Skin epidermis (tissue), 12 donors: ENCODE measurements around the gene CCDC136.

ENCODE experiments used
- H3K27ac ChIP-seq, 21 experiments: fragments of 200-600 bp; sonication (generic) in 11 of 21; one replicate each; pipeline ENCODE4 v1.5.0; 2020; ENCODE audit warnings: mild to moderate bottlenecking in 3 of 21, inconsistent platforms in 2 of 21, moderate library complexity in 2 of 21
- H3K4me3 ChIP-seq, 7 experiments: fragments of 200-600 bp; sonication (generic) in 2 of 7; one replicate each; pipeline ENCODE4 v1.5.0; 2020; ENCODE audit warnings: inconsistent platforms in 2 of 7, mild to moderate bottlenecking in 2 of 7, moderate library complexity in 1 of 7

The CCDC136 gene

DNA sequence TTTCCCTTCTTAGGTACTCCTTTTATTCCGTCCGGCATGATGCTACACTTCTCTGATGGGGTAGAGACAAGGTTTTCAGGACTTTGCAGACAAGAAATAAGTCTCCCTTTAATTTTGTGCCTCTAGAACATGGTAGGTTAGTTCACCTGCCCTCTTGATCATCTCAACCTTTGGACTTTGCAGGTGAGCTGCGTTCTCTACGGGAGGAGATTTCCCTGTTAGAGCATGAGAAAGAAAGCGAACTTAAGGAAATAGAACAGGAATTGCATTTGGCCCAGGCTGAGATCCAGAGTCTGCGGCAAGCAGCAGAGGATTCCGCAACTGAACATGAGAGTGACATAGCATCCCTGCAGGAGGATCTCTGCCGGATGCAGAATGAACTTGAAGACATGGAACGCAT is 9.2 kb downstream of the CCDC136 start:
- H3K27ac ChIP-seq, result no peak overlapping the region
- H3K4me3 ChIP-seq, result no peak overlapping the region

DNA sequence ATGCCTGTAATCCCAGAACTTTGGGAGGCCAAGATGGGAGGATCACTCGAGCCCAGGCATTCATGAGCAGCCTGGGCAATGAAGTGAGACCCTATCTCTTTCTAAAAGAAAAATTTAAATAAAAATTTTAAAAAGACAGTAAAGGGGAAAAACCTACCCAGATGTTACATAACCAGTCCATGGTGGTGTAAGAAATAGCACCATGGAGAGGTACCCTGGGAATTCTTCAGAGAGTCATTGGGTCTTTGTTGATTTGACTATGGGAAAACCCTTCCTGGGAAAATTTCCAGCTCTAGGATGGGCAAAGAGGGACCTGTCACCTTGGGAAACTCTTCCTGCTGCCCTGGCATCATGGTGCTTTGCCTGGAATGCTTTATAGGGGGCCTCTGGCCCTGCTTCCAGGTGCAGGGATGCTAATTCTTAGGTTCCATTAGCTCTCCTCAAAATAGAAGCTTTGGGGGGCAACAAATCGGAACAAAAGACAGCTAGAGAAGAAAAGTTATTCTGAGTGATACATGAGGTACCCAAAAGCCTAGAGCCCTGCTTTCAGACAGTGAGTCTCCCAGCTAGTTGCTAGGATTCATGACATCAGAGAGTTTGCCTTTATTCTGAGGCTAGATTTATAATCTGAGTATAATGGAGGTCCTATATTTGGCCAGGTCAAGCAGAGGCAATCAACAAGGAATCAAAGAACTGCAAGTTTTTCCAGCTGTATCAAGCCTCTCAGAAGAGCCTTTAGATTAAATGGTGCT is 10.1 kb downstream of the CCDC136 start:
- Histone ChIP-seq H3K4me3 (no peak overlapping the region), H3K27ac (no peak overlapping the region)

DNA sequence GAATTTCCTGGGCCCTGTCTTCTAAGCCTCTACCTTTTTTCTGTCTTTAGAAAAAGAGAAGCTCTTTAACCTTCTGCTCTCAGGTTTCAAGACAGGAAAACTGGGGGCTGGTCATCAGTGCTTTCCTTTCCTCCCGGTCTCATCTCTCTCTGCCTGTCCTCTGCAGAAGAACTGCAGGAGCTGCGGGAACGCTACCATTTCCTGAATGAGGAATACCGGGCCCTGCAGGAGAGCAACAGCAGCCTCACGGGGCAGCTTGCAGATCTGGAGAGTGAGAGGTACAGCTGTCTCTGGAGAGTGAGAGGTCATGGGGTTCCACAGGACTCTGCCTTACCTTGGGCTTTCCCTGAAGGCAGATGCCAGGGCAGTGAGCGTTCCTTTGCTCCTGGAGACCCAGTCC is 12.7 kb downstream of the CCDC136 start:
- H3K27ac ChIP-seq, result no peak overlapping the region

DNA sequence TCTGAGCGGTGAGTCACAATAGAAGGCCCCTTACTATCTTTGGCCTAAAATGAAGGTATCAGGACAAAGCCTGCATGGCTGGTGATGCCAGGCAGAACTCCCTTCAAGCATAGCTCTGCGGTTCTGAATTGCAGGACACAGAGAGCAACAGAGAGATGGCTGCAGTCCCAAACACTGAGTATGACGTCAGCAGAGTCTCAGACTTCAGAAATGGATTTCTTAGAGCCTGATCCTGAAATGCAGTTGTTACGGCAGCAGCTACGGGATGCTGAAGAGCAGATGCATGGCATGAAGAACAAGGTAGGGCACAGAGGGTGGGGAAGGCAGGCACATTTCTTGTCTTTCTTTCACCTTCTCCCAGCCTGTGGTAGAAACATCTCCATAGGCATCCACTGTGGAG is 13.5 kb downstream of the CCDC136 start:
- Histone ChIP-seq H3K27ac (no peak overlapping the region), H3K4me3 (no peak overlapping the region)

More for the DNA sequence above, 12.7 kb downstream of the CCDC136 start:
- H3K4me3 ChIP-seq, result no peak overlapping the region

DNA sequence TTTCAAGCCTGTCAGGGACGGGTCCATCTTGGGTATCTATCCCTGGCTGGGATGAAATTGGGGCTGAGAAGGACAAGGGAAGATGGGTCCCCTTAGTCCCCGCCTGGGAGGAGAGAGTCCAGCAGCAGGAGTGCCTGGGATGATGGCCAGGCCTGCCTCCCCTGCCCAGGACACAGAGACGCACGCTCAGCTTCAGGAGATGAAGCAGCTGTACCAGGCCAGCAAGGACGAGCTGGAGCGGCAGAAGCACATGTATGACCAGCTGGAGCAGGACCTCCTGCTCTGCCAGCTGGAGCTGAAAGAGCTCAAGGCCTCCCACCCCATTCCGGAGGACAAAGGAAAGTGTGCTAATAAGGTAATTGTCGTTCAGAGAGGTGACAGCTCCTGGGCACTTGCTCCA is 15.4 kb downstream of the CCDC136 start:
- H3K27ac ChIP-seq, result no peak overlapping the region
- H3K4me3 ChIP-seq, result no peak overlapping the region

DNA sequence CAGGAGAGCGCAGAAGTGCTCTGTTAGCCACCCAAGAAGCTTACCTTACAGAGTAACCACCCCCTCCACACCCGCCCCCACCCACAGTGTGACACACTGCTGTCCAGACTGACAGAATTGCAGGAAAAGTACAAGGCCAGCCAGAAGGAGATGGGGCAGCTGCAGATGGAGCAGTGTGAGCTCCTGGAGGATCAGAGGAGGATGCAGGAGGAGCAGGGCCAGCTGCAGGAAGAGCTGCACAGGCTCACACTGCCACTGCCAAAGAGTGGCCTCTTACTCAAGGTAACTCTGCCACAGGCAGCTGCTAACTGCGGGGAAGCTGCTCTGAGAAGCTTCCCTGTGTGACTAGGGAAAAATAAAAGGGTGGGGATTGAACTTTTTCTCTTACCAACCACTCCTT is 17.6 kb downstream of the CCDC136 start:
- no peak overlapping the region for H3K4me3 ChIP-seq

DNA sequence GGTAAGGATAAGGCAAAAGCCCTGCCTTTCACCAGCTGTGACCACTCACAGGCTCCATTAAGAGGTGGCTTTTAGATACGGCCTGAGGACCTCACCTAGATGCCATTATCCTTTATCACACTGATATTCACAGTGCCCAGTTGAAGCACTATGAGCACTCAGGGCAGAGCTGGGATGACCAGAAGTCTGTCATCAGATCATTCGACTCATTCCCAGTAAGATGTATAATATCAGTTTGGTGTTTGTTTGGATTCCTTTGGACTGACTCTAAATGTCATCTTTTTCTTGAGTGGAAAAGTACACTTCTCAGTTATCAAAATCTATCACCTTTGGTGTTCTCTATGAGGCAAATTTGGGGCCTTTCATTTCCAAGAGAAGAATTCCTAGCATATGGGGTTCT is 18.7 kb downstream of the CCDC136 start:
- Histone ChIP-seq H3K27ac (no peak overlapping the region), H3K4me3 (no peak overlapping the region)

More for the DNA sequence above, 17.6 kb downstream of the CCDC136 start:
- no peak overlapping the region for H3K27ac ChIP-seq

DNA sequence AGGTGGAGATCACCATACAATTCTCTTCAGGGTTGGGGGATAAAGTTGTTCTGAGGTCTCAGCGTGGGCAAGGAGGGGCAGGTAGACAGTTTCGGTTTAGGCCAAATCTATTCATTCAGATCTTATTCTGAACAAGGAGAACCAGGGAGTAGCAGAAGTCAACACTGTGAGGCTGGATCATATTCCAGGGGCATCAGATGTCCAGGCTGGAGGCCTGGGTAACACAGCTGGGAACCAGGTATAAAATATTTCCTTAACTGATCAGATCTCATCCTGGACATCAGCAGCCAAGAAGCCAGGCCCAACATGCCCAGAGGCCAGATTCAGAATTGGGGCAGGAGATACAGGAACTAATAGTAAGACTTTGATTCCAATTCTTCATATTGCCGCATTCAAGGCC is 19.2 kb downstream of the CCDC136 start:
- Histone ChIP-seq H3K4me3 (no peak overlapping the region), H3K27ac (no peak overlapping the region)

DNA sequence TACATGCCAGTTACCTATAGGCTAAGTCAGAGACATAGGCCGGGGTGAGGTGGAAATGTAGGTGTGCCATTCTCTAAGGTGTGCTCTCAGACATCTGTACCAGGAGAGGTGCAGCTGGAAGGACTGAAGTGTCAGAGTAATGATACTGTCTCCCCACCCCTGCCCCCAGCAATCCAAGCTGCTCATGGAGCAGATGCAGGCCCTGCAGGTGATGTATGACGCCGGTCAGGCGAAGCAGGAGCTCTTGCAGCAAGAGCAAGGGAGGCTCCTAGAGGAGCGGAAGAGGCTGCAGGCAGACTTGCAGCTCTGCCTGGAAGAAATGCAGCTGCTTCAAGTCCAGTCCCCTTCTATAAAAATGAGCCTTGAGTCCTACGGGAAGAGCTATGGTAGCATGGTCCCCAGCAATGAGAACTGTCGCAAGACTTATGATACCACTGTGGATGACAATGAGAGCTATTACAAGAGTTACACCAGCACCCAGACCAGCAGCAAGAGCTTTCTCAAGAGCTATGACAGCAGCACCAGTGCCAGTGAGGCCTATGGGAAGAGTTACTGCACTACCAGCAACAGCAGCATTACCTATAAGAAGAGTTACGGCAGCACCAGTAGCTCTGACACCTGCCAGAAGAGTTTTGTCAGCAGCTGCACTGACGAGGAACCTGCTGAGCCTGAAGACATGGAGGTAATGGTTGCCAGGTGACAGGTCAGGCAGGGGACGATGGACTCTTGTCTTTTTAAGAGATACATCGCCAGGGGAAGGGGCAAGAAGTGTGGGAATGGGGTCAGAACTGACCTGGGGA is 20.1 kb downstream of the CCDC136 start:
- Histone ChIP-seq H3K4me3 (no peak overlapping the region), H3K27ac (no peak overlapping the region)

DNA sequence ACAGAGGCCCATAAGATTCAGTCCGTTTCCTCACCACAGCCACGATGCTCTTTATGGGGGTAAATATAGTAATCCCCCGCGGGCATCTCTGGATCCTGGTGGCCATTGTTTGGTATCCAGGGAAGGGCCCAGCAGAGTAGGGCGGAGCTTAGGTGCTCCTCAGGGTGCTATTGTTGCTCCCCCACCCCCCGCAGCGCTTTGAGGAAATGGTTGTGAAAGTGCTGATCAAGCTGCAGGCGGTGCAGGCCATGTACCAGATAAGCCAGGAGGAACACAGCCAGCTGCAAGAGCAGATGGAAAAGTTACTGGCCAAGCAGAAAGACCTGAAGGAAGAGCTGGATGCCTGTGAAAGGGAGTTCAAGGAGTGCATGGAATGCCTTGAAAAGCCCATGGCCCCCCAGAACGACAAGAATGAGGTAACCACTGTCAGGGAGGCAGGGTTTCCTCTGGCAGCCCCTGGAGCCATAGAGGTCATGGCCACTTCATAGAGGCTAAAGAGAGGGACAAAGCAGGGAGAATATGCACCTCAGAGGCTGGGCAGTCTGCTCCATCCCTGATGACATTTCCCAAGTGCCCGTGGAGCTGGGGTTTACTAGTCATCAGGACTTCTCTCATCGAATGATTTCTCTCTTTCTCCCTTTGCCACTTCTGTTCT is 20.9 kb downstream of the CCDC136 start:
- Histone ChIP-seq H3K27ac (no peak overlapping the region), H3K4me3 (no peak overlapping the region)

DNA sequence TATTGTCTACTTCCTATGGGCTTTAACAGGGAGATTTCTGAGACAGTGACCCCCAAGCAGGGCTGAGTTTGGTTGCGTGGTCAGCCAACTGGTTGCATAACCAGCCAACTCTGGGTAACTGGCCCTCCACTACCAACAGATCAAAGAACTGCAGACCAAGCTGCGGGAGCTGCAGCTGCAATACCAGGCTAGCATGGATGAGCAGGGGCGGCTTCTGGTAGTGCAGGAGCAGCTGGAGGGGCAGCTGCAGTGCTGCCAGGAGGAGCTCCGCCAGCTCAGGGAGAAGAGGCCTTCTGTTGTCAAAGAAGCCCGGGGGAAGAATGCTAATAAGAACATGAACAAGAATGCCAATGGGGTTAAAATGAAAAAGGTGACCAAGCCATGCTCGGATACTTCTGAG is 22.7 kb downstream of the CCDC136 start:
- H3K27ac ChIP-seq, result no peak overlapping the region
- no peak overlapping the region for H3K4me3 ChIP-seq

DNA sequence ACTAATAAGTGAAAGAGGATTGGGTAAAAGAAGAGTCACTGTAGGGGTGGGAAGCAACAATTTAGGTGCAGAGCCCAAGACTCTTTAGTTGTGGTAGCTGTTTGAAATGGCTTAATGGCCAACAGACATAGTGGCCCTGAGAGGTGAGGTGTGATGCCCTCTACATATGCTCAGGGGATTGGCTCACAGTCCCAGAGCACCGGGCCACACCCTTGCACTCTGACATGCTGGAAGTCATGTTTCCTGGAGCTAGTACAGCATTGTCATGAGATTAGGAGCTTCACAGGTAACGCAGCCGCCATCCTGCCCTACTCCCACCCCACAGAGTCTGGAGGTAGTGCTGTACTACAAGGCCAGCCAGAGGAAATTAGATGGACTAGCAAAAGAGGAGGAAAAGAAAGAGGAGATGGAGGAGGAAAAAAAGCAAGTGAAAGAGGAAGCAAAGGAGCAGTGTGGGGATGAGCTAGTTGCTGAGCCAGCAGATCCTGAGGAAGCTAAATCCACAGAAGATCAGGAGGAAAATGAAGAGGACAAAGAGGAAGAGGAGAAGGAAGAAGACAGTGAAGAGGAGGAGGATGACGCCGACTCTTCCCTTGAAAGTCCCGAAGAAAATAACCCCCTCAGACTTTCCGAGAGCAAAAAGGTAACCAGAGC is 23.6 kb downstream of the CCDC136 start:
- H3K4me3 ChIP-seq, result no peak overlapping the region
- H3K27ac ChIP-seq, result no peak overlapping the region

DNA sequence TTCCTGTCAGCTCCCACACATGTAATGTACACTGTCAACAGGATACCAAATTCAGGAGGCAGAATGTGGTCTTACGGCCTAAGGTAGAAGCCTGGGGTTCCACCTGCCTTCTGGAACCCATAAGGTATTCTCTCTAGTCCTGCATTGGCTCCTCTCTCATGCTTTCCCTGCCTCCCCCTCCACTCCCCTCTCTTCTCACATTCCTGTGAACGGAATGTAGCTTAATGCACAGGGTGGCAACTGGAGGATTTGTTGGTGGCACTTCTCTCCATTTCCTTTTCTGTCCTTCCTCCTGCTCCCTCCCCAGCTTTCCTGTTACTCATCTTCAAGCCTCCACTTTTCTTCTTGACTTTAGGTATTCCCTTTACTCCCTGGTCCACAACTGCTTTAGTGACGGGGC is 26.9 kb downstream of the CCDC136 start:
- Histone ChIP-seq H3K27ac (no peak overlapping the region), H3K4me3 (no peak overlapping the region)

DNA sequence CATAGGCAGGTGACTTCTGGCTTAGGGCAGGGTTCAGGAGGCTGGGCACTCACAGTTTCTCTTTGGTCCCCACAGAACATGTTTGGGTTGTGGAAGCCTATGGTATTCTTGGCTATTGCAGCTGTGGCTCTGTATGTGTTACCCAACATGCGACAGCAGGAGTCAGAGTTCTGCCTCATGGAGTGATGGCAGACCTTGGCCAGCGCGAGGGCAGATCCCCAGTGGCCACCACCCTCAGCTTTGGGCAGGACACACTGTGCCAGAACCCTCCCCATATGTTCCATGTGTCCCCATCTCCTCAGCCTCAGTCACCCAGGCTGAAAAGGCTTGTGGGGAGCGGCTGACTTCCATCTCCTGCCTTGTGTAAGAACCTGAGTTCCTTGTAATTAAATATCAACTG is 30.0 kb downstream of the CCDC136 start:
- Histone ChIP-seq H3K27ac (no peak overlapping the region), H3K4me3 (no peak overlapping the region)

DNA sequence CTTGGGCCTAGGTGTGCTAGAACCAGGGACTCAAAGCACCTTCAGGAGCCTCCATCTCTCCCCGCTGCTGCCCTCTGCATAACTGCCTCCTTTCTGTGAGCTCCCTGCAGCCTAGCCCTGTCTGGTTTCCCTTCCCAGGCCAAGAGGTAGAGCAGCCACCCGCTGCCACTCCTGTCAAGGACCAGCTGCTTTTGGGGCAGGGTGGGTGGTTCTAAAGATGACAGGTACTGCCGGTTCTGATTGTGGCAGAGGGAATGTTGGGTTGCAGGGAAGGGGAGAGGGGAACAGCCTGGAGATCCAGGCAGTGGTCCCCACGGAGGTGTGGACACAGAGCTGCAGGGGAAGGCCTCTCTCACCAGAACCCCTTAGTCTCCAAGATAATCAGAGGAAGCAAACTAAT is 34.7 kb downstream of the CCDC136 start:
- no peak overlapping the region for H3K27ac ChIP-seq
- no peak overlapping the region for H3K4me3 ChIP-seq

DNA sequence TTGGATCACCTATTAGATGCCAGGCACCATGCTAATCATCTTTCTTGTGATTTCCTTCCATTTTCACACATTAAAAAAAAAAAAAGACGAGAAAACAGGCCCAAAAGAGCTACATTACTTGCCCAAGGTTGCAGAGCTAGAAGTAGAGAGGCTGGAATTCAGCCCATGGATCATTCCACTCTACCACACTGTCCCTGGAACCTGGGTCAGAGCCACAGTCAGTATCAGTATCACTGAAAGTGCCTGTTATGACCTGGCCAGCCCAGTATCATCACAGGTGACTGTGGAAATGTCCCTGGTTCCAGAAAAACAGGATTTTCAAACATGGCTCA is 35.1 kb downstream of the CCDC136 start:
- no peak overlapping the region for H3K4me3 ChIP-seq
- H3K27ac ChIP-seq, result no peak overlapping the region

DNA sequence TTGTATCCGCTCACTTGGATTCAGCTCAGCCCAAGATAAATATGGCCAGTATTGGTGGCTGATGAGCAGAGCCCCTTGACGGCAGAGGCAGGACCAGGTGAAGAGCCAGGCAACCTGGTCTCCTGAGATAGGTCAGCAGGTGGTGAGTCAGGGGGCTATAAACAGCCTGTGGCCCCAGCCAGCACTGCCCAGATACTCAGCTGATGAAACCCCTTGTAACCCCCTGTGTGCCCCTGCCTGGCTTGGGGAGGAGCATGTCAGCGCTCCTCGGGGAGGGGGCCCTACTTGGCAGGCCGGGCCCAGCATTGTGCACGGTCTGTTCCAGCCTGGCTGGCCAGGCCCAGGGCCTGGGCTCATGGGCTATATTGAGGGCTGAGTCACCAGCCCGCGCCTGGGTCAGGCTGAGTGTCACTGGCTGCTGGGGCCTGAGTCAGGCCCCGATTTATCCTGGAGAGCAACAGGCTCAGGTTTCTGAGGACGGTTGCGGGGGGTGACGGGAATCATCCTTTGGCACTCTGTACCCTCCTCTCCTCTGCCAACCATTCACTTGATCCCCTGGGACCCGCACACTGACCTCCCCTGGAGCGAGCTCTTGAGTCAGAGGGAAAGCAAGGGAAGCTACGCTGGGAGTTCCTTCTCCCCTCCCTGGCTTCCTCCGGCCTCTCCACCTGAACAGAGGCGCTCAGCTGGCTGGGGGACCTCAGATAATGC is 35.6 kb downstream of the CCDC136 start:
- Histone ChIP-seq H3K27ac (no peak overlapping the region), H3K4me3 (no peak overlapping the region)

DNA sequence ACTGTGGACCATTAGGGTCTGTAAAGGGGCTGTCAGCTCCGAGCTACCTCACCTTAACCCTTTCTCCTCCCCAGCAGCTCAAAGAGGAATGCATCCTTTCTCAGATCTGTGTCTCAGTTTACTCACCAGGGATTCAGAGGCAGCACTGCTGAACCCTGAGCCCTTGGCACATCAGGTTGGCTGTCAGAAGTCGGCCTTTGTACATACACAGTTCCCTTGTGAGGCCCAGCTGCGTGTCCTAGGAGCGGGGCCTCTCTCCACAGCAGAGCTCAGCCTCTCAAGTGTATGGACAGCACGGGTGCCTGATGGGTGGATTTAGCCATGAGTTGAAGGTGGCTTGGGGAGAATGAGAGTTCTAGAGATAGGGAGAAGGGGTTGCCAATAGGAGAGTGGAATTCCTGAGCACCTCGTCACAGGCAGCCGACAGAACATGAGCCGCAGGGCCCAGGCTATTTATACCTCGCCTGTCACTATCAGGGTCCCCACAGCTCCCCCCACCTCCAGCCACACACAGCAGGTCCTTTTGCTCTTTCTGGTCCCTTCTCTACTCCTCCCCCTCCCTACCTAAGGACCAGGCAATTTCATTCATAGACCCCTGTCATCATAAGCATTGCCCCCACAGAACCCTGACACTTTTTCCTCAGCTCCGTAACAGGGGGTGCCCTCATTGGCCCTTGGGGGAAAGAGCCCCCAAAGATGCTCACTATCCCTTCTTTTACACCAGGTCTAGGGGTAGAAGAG is 36.4 kb downstream of the CCDC136 start:
- Histone ChIP-seq H3K4me3 (no peak overlapping the region), H3K27ac (no peak overlapping the region)
